ENCODE results near the gene COL18A1. TPM values are rescaled to one million over a fixed set of nuclear protein-coding genes. Genes with fewer than 3 reads are reported as not detected.

The COL18A1 gene
- total RNA-seq, 4 donors from 2014 or later, result 19.3 to 121 (median 23.3) TPM

DNA sequence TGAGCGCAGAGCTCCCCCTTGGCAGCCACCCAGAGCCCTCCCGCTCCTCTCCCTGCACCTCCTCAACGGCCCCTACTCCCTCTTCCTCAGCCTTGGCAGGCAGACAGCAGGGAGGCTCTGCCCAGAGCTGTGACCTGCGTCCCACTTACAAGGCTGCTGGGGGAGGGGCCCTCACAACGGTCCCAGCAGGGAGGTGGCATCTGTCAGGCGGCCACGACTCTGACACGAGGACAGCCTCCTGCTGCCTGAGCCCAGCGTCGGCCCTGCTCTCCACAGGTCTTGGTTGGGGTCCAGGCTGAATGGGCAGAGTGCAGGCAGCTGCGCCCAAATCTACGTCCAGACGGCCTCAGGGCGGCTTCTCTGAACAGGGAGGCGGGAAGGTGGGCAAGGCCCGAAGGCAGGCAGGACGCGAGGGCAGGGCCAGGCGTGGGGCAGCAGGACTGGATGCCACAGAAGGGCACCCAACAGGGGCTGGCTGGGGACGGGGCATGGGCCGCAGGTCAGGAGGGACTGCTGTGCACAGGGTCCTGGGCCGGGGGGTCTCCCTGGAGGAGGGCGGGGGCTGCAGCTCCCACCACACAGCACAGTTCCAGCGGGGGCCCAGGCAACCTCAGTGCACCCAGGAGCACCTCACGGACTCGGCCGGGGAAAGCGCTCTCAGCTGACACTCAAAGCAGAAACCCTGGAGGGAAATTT, 129.8 kb downstream of the COL18A1 start:
- 74% methylated on average over 23 of the region's 28 CpGs; no CpG with 5 or more reads in 1 of the 2 donors for WGBS, 2 donors (ENCODE audit: low coverage in 1 of 2)
- Histone ChIP-seq H3K4me3 (no peak overlapping the region), H3K9me3 (no peaks in the 10 kb centered on the region), H3K4me1 (peaks cover 8 to 30% (median 25%) of the 10 kb centered on the region in 4 donors), H3K36me3 (no peaks in the 10 kb centered on the region), H3K27ac (peak overlapping the region; percentile 61 to 78 (median 72)), H3K27me3 (no peaks in the 10 kb centered on the region)
- DNase-seq, result peak; percentile 86
- TF ChIP-seq POLR2A (IDR thresholded peaks at IDR 0.05) (peak; percentile 12), POLR2AphosphoS5 (IDR thresholded peaks at IDR 0.05) (peak in 1 of 3 donors; percentile 65), EP300 (IDR thresholded peaks at IDR 0.05; ENCODE audit: low read depth) (peak; percentile 51)
- TF ChIP-seq, protein P1, sequence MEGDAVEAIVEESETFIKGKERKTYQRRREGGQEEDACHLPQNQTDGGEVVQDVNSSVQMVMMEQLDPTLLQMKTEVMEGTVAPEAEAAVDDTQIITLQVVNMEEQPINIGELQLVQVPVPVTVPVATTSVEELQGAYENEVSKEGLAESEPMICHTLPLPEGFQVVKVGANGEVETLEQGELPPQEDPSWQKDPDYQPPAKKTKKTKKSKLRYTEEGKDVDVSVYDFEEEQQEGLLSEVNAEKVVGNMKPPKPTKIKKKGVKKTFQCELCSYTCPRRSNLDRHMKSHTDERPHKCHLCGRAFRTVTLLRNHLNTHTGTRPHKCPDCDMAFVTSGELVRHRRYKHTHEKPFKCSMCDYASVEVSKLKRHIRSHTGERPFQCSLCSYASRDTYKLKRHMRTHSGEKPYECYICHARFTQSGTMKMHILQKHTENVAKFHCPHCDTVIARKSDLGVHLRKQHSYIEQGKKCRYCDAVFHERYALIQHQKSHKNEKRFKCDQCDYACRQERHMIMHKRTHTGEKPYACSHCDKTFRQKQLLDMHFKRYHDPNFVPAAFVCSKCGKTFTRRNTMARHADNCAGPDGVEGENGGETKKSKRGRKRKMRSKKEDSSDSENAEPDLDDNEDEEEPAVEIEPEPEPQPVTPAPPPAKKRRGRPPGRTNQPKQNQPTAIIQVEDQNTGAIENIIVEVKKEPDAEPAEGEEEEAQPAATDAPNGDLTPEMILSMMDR (IDR thresholded peaks at IDR 0.05), result no peak
- in situ Hi-C loops (cut with MboI; ENCODE audit: low pct_ligation_motif_present in 1 of 4, low pct_unique_long_range_greater_than_20kb in 1 of 4, low sequenced_read_pairs in 3 of 4), result no loop called here
- intact Hi-C loops (cut with DNase I; ENCODE audit: low total_unique reads), result no loop called here

DNA sequence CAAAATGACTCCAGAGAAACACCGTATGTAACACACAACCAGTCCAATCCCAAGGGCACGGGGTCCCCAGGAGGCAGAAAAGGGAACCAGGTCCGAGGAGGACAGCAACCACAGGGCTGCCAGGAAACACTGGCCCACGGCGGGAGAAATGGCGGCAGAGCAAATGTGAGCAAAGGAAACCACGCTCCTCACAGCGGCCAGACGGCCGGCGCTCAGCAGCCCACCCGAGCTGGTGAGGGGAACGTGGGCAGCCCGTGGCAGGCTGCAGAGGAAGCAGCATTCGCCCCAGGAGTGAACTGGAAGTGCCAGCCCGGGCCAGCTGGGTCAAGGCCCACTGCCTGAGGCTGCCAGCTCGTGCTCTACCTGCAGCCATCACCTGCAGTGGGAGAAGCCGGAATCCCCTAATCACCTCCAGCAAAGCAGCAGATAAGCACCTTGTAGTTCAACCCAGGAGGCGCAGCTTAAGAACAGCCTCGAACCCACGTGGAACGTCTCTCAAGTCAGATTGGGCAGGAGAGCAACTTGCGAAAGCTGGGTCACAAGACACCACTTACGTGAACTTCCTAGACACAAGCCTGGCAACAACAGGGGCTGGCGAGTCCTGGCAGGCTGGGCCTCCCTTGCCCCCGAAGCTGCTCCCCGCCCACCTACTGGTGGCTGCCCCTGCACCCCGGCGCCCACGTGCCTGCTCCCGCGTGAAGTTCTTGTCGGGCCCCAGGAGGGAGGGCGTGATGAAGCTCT, 130.5 kb downstream of the COL18A1 start:
- 82% methylated on average over 34 of the region's 34 CpGs; no CpG with 5 or more reads in 1 of the 2 donors for WGBS, 2 donors (ENCODE audit: low coverage in 1 of 2)
- Histone ChIP-seq H3K4me1 (peaks cover 8 to 30% (median 25%) of the 10 kb centered on the region in 4 donors), H3K27me3 (no peaks in the 10 kb centered on the region), H3K27ac (peak overlapping the region in 3 of 4 donors; percentile 14 to 78 (median 61)), H3K9me3 (no peaks in the 10 kb centered on the region), H3K4me3 (no peak overlapping the region), H3K36me3 (no peaks in the 10 kb centered on the region)
- in situ Hi-C loops (cut with MboI; ENCODE audit: low pct_ligation_motif_present in 1 of 4, low pct_unique_long_range_greater_than_20kb in 1 of 4, low sequenced_read_pairs in 3 of 4) (no loop called here), intact Hi-C loops (cut with DNase I; ENCODE audit: low total_unique reads) (no loop called here)
- peak; percentile 21 for DNase-seq
- no peak for TF ChIP-seq POLR2AphosphoS5 (IDR thresholded peaks at IDR 0.05)
- TF ChIP-seq EP300 (IDR thresholded peaks at IDR 0.05; ENCODE audit: low read depth), result no peak
- no peak for TF ChIP-seq POLR2A (IDR thresholded peaks at IDR 0.05)
- TF ChIP-seq, protein P1 (IDR thresholded peaks at IDR 0.05), result no peak

DNA sequence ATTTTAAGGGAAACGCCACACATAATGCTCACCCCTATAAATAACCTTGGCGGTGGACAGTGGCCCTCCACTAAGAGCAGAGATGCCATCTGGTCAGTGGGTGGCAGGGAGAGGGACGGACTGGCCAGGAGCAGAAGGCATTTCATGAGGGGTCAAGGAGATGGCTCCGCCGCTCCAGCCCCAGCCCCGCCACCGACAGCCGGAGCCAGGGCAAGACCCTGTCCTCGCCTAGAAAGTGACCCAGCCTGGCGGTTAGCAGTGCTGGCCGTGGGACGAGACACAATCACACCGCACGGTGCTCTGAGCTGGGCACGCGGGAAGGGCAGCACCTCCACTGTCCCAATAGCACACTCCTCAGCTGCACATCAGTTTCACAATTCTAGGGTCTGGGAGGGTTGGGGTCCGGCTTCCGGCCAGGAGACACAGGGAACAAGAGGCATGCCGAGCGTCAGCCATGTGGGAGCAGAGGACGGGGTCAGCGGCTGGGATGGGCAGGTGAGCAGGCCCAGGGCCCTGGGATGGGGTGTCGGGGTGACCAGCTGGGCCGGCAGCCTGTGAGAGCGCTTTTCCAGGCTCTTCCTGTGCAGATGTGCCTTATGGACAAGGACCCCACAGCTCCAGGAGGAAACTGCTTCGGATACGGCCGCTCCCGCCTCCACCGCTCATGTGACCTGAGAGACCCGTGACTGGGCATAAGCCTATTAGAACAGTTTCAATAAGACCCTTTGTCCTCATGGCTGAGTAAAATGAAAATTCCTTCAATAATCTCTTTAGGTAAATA, 131.5 kb downstream of the COL18A1 start:
- Histone ChIP-seq H3K36me3 (no peaks in the 10 kb centered on the region), H3K9me3 (no peaks in the 10 kb centered on the region), H3K4me3 (no peak overlapping the region), H3K27me3 (no peaks in the 10 kb centered on the region), H3K27ac (no peak overlapping the region), H3K4me1 (peaks cover 12 to 36% (median 30%) of the 10 kb centered on the region in 4 donors)
- intact Hi-C loops (cut with DNase I; ENCODE audit: low total_unique reads), result loop anchor here (1.0 kb wide), 1 partner anchor 31 kb away; no protein-coding TSS in a partner anchor
- WGBS, 2 donors (ENCODE audit: low coverage in 1 of 2), result 83 to 95% methylated on average over 2 to 31 of the region's 31 CpGs
- DNase-seq, result peak; percentile 6
- no peak for TF ChIP-seq EP300 (IDR thresholded peaks at IDR 0.05; ENCODE audit: low read depth)
- in situ Hi-C loops (cut with MboI; ENCODE audit: low pct_ligation_motif_present in 1 of 4, low pct_unique_long_range_greater_than_20kb in 1 of 4, low sequenced_read_pairs in 3 of 4), result no loop called here

DNA sequence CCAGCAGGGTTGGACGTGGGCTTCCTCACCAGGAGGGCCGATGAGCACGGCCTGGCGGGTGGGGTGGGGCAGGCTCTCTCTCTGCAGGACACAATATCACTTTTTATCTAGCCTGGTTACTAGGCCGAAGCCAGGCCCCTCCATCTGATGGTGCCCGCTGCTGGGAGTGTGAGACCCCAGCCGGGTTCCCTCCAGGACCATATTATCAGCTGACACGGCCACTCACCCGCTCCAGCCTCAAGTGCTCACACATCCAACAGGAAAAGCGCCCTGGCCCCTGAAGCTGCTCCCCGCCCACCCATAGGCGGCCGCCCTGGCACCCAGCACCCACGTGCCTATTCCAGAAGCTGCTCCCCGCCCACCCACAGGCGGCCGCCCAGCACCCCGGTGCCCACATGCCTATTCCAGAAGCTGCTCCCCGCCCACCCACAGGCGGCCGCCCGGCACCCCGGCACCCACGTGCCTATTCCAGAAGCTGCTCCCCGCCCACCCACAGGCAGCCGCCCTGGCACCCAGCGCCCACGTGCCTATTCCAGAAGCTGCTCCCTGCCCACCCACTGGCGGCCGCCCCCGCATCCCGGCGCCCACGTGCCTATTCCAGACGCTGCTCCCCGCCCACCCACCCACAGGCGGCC, 132.3 kb downstream of the COL18A1 start:
- in situ Hi-C loops (cut with MboI; ENCODE audit: low pct_ligation_motif_present in 1 of 4, low pct_unique_long_range_greater_than_20kb in 1 of 4, low sequenced_read_pairs in 3 of 4) (no loop called here), intact Hi-C loops (cut with DNase I; ENCODE audit: low total_unique reads) (loop anchor here (1.0 kb wide), 1 partner anchor 32 kb away; no protein-coding TSS in a partner anchor)
- no peak for TF ChIP-seq POLR2AphosphoS5 (IDR thresholded peaks at IDR 0.05)
- TF ChIP-seq POLR2A (IDR thresholded peaks at IDR 0.05), result no peak
- TF ChIP-seq, protein P1 (IDR thresholded peaks at IDR 0.05), result no peak
- TF ChIP-seq EP300 (IDR thresholded peaks at IDR 0.05; ENCODE audit: low read depth), result no peak
- Histone ChIP-seq H3K9me3 (no peaks in the 10 kb centered on the region), H3K27ac (no peak overlapping the region), H3K27me3 (no peaks in the 10 kb centered on the region), H3K4me3 (no peak overlapping the region), H3K36me3 (no peaks in the 10 kb centered on the region), H3K4me1 (peaks cover 14 to 38% (median 33%) of the 10 kb centered on the region in 4 donors)
- 90% methylated on average over 37 of the region's 37 CpGs; no CpG with 5 or more reads in 1 of the 2 donors for WGBS, 2 donors (ENCODE audit: low coverage in 1 of 2)
- DNase-seq, result peak; percentile 7

All from transverse colon (tissue), 4 donors.